ENCODE measurements around the gene SMARCD2. TPM values are rescaled to one million over a fixed set of nuclear protein-coding genes. Genes with fewer than 3 reads are reported as not detected.
"Not testable (repeated sequence)": the region's sequence is repeated elsewhere in the genome, so short reads cannot be mapped to it uniquely, and the experiment has no call there.

Gene SMARCD2
- total RNA-seq, 1 donor from 2014 or later, result 80.7 TPM

DNA sequence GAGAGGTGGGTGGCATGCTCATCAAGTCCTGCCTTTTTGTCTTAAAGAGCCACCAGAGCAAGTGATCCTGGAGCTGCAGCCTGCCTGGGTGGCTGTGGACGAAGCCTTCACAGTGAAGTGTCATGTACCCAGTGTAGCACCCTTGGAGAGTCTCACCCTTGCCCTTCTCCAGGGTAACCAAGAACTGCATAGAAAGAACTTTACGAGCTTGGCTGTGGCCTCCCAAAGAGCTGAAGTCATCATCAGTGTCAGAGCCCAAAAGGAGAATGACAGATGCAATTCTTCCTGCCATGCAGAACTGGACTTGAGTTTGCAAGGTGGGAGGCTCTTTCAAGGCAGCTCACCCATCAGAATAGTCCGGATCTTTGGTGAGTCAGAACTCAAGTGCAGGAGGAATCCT, 16.8 kb upstream of the SMARCD2 start:
- Mint-ChIP-seq H3K4me3 (no peak overlapping the region), H3K36me3 (no peaks in the 10 kb centered on the region), H3K27me3 (ENCODE audit: insufficient read depth, low read depth) (peaks cover 8% of the 10 kb centered on the region), H3K4me1 (no peaks in the 10 kb centered on the region), H3K9me3 (no peaks in the 10 kb centered on the region), H3K27ac (no peak overlapping the region)
- H3K36me3 ChIP-seq, result no peaks in the 10 kb centered on the region
- H3K9ac ChIP-seq, result no peak overlapping the region
- TF ChIP-seq EZH2phosphoT487 (IDR thresholded peaks at IDR 0.05) (no peak), EZH2 (IDR thresholded peaks at IDR 0.05) (no peak)
- TF ChIP-seq, protein P1, sequence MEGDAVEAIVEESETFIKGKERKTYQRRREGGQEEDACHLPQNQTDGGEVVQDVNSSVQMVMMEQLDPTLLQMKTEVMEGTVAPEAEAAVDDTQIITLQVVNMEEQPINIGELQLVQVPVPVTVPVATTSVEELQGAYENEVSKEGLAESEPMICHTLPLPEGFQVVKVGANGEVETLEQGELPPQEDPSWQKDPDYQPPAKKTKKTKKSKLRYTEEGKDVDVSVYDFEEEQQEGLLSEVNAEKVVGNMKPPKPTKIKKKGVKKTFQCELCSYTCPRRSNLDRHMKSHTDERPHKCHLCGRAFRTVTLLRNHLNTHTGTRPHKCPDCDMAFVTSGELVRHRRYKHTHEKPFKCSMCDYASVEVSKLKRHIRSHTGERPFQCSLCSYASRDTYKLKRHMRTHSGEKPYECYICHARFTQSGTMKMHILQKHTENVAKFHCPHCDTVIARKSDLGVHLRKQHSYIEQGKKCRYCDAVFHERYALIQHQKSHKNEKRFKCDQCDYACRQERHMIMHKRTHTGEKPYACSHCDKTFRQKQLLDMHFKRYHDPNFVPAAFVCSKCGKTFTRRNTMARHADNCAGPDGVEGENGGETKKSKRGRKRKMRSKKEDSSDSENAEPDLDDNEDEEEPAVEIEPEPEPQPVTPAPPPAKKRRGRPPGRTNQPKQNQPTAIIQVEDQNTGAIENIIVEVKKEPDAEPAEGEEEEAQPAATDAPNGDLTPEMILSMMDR (IDR thresholded peaks at IDR 0.05), result no peak
- no peaks in the 10 kb centered on the region for H3K9me3 ChIP-seq (ENCODE audit: low read depth)
- no peaks in the 10 kb centered on the region for H3F3A ChIP-seq (ENCODE audit: low read depth)
- DNase-seq (ENCODE audit: low spot score), result no peak
- no peaks in the 10 kb centered on the region for H3K4me1 ChIP-seq
- H3K27me3 ChIP-seq, result peaks cover 2% of the 10 kb centered on the region
- H3K4me3 ChIP-seq, result no peak overlapping the region
- H3K79me2 ChIP-seq (ENCODE audit: low read depth), result no peaks in the 10 kb centered on the region
- H3K27ac ChIP-seq, result no peak overlapping the region
- H2AFZ ChIP-seq (replicated peaks), result no peak overlapping the region
- H3K4me2 ChIP-seq, result no peak overlapping the region
- no peaks in the 10 kb centered on the region for H4K20me1 ChIP-seq (ENCODE audit: low read depth)

- H3K27me3 Mint-ChIP-seq (ENCODE audit: insufficient read depth, low read depth); H3K27ac ChIP-seq; DNase-seq (ENCODE audit: low spot score): not testable (repeated sequence)
These were observed 13.9 kb upstream of the SMARCD2 start for GRCh38 chr17:63856425-63856824.

GRCh38 chr17:63855185-63855584, 12.7 kb upstream of the SMARCD2 start:
- H3K9me3 ChIP-seq (ENCODE audit: low read depth), result no peaks in the 10 kb centered on the region
- no peak overlapping the region for H3K9ac ChIP-seq
- no peaks in the 10 kb centered on the region for H3K79me2 ChIP-seq (ENCODE audit: low read depth)
- H3K4me3 ChIP-seq, result no peak overlapping the region
- no peaks in the 10 kb centered on the region for H3K4me1 Mint-ChIP-seq
- H3K4me2 ChIP-seq, result no peak overlapping the region
- TF ChIP-seq EZH2 (IDR thresholded peaks at IDR 0.05), result no peak
- TF ChIP-seq, protein P1 (IDR thresholded peaks at IDR 0.05), result no peak
- no peak for TF ChIP-seq EZH2phosphoT487 (IDR thresholded peaks at IDR 0.05)
- H3K27me3 Mint-ChIP-seq (ENCODE audit: insufficient read depth, low read depth), result peaks cover 5% of the 10 kb centered on the region
- H3K27ac ChIP-seq, result no peak overlapping the region
- H2AFZ ChIP-seq (replicated peaks), result no peak overlapping the region
- H3K36me3 Mint-ChIP-seq, result no peaks in the 10 kb centered on the region
- H3K4me1 ChIP-seq, result no peaks in the 10 kb centered on the region
- no peak overlapping the region for H3K27ac Mint-ChIP-seq
- no peaks in the 10 kb centered on the region for H3K9me3 Mint-ChIP-seq
- DNase-seq (ENCODE audit: low spot score), result no peak
- peaks cover 6% of the 10 kb centered on the region for H3K27me3 ChIP-seq
- no peaks in the 10 kb centered on the region for H4K20me1 ChIP-seq (ENCODE audit: low read depth)
- H3K36me3 ChIP-seq, result no peaks in the 10 kb centered on the region
- no peak overlapping the region for H3K4me3 Mint-ChIP-seq
- no peaks in the 10 kb centered on the region for H3F3A ChIP-seq (ENCODE audit: low read depth)

More at GRCh38 chr17:63856425-63856824, 13.9 kb upstream of the SMARCD2 start:
- not testable (repeated sequence) for H3K36me3 ChIP-seq; H3K36me3 Mint-ChIP-seq; H3K4me1 Mint-ChIP-seq; H2AFZ ChIP-seq (replicated peaks); H3K4me1 ChIP-seq; H3K27ac Mint-ChIP-seq; H3K79me2 ChIP-seq (ENCODE audit: low read depth); H3K4me3 ChIP-seq; H3K27me3 ChIP-seq; H3K9ac ChIP-seq; H3K4me3 Mint-ChIP-seq; H4K20me1 ChIP-seq (ENCODE audit: low read depth); H3K4me2 ChIP-seq; H3F3A ChIP-seq (ENCODE audit: low read depth); H3K9me3 Mint-ChIP-seq; H3K9me3 ChIP-seq (ENCODE audit: low read depth)

GRCh38 chr17:63854709-63855108, 12.2 kb upstream of the SMARCD2 start:
- Histone ChIP-seq H3K27me3 (peaks cover 9% of the 10 kb centered on the region), H3K9ac (no peak overlapping the region), H3K9me3 (ENCODE audit: low read depth) (no peaks in the 10 kb centered on the region), H4K20me1 (ENCODE audit: low read depth) (no peaks in the 10 kb centered on the region), H3K27ac (no peak overlapping the region), H2AFZ (replicated peaks) (no peak overlapping the region), H3K4me2 (no peak overlapping the region), H3K36me3 (no peaks in the 10 kb centered on the region), H3K4me1 (no peaks in the 10 kb centered on the region), H3K4me3 (no peak overlapping the region), H3F3A (ENCODE audit: low read depth) (no peaks in the 10 kb centered on the region), H3K79me2 (ENCODE audit: low read depth) (no peaks in the 10 kb centered on the region)
- Mint-ChIP-seq H3K4me1 (peaks cover 1% of the 10 kb centered on the region), H3K4me3 (no peak overlapping the region), H3K27me3 (ENCODE audit: insufficient read depth, low read depth) (peaks cover 7% of the 10 kb centered on the region), H3K36me3 (no peaks in the 10 kb centered on the region), H3K27ac (no peak overlapping the region), H3K9me3 (no peaks in the 10 kb centered on the region)
- TF ChIP-seq EZH2phosphoT487 (IDR thresholded peaks at IDR 0.05) (no peak), EZH2 (IDR thresholded peaks at IDR 0.05) (no peak)
- TF ChIP-seq, protein P1 (IDR thresholded peaks at IDR 0.05), result no peak
- DNase-seq (ENCODE audit: low spot score), result no peak
